K562 (cell line): ENCODE data around the gene TMEM61. TPM values are rescaled to one million over a fixed set of nuclear protein-coding genes. Genes with fewer than 3 reads are reported as not detected.
A peak's percentile ranks its signal among the peaks of the same experiment; 100 is the strongest.

Source experiments
- ATAC-seq: fragments of 200-7000 bp; cut with Tn5 transposase; 3 replicates; pipeline ENCODE4 v1.9.1; 2020; ENCODE audit warnings: moderate library complexity
- BruUV-seq: library from RNA; stranded (reverse); fragments of 400-500 nt; replicated peaks from 2 replicates; lab custom pipeline; 2021; lab: Mats Ljungman, UMichigan
- CTCF ChIA-PET: fragments of 300-600 bp; formaldehyde crosslinking; extraction: SDS; loops from one replicate; lab custom pipeline; 2021; ENCODE audit warnings: low intra/inter-chr PET ratio; lab: Yijun Ruan, JAX
- POLR2A ChIA-PET: fragments of 300-600, 350-650 bp; sonication (Branson Sonifier 250); formaldehyde crosslinking; extraction: SDS; loops from one replicate; lab custom pipeline; 2021; ENCODE audit warnings: antibody characterized with exemption, inconsistent platforms; lab: Yijun Ruan, JAX
- DNase-seq, 4 experiments: peaks; one replicate each; pipeline versions ENCODE4 v3.0.0 to v3.0.0-alpha.2; 2011 to 2018; ENCODE audit warnings: low spot score in 3 of 4, mixed read lengths in 3 of 4; ENCODE audit errors: extremely low read depth in 1 of 4
- FAIRE-seq: peaks from 2 replicates; lab custom pipeline; 2011; peaks lifted over from hg19 to GRCh38; lab: Jason Lieb, UNC
- H2AFZ ChIP-seq: 2 replicates; pipeline ENCODE4 v1.6.0; 2011; ENCODE audit warnings: low read depth, low read length, control low read depth, inconsistent platforms
- H3K27ac ChIP-seq: fragments of 200-600 bp; 3 replicates; pipeline ENCODE4 v1.8.0; 2011; ENCODE audit warnings: low read depth, mild to moderate bottlenecking, control low read depth, inconsistent platforms, low read length, moderate library complexity, mixed read lengths; ENCODE audit errors: extremely low read depth
- H3K27me3 ChIP-seq, 2 experiments: fragments of 300-600 bp in 1 of 2; 2 replicates in 1 of 2; 3 replicates in 1 of 2; pipeline versions ENCODE4 v1.6.0 to v1.8.0; 2011; ENCODE audit warnings: inconsistent platforms in 2 of 2, low read length in 2 of 2, mild to moderate bottlenecking in 1 of 2, mixed read lengths in 1 of 2, moderate library complexity in 1 of 2; ENCODE audit not compliant: control insufficient read depth in 2 of 2, insufficient read depth in 2 of 2
- H3K36me3 ChIP-seq: fragments of 300-600 bp; 3 replicates; pipeline ENCODE4 v1.8.0; 2011; ENCODE audit warnings: mild to moderate bottlenecking, low read length, inconsistent platforms; ENCODE audit not compliant: control insufficient read depth, insufficient read depth
- H3K4me1 ChIP-seq, 2 experiments: fragments of 200-600 bp in 1 of 2; replicated peaks in 1 of 2; 2 replicates in 1 of 2; 3 replicates in 1 of 2; pipeline versions ENCODE4 v1.5.1 to v1.8.0; 2011; ENCODE audit warnings: inconsistent platforms in 2 of 2, low read length in 2 of 2, mild to moderate bottlenecking in 1 of 2, mixed read lengths in 1 of 2, moderate library complexity in 1 of 2; ENCODE audit not compliant: control insufficient read depth in 2 of 2, insufficient read depth in 2 of 2
- H3K4me2 ChIP-seq: 2 replicates; pipeline ENCODE4 v1.6.1; 2011; ENCODE audit warnings: low read length, control low read depth, inconsistent platforms, mixed read lengths; ENCODE audit not compliant: insufficient read depth
- H3K4me3 ChIP-seq: fragments of 200-600 bp; sonication (generic), shearing (Covaris generic); 2 replicates; pipeline ENCODE4 v1.5.1; 2016; ENCODE audit warnings: control low read depth, inconsistent platforms
- H3K79me2 ChIP-seq: fragments of 200-600 bp; 3 replicates; pipeline ENCODE4 v1.8.0; 2011; ENCODE audit warnings: low read length, inconsistent platforms; ENCODE audit not compliant: control insufficient read depth, insufficient read depth
- H3K9ac ChIP-seq, 2 experiments: 2 replicates each; pipeline versions ENCODE4 v1.6.0 to v1.6.1; 2011; ENCODE audit warnings: low read depth in 2 of 2, low read length in 2 of 2, control low read depth in 1 of 2, inconsistent platforms in 1 of 2, mild to moderate bottlenecking in 1 of 2, mixed read lengths in 1 of 2; ENCODE audit not compliant: insufficient read depth in 1 of 2
- H3K9me1 ChIP-seq: one replicate; pipeline ENCODE4 v1.6.0; 2011; ENCODE audit warnings: inconsistent platforms, mild to moderate bottlenecking, low read length, moderate library complexity; ENCODE audit not compliant: control insufficient read depth, insufficient read depth
- H3K9me3 ChIP-seq: replicated peaks from 2 replicates; pipeline ENCODE4 v1.5.1; 2011; ENCODE audit warnings: low read depth, low read length, inconsistent platforms; ENCODE audit not compliant: control insufficient read depth, insufficient read depth
- H4K20me1 ChIP-seq: replicated peaks from 2 replicates; pipeline ENCODE4 v1.6.1; 2011; ENCODE audit warnings: low read length, inconsistent platforms, mixed read lengths; ENCODE audit not compliant: control insufficient read depth, insufficient read depth
- ASH1L ChIP-seq: fragments of 450-650 bp; IDR thresholded peaks from 2 replicates; pipeline ENCODE4 v1.6.1; 2018; ENCODE audit warnings: borderline replicate concordance, mild to moderate bottlenecking, low read depth; ENCODE audit not compliant: partially characterized antibody
- BCL6 ChIP-seq: fragments of 250-450 bp; sonication (Bioruptor Pico); IDR thresholded peaks from 2 replicates; pipeline ENCODE4 v1.4.0; 2020
- CEBPG ChIP-seq, 3 experiments: fragments of 200-800 bp in 1 of 3; sonication (Bioruptor generic) in 1 of 3; sonication (generic) in 1 of 3; formaldehyde crosslinking in 1 of 3; IDR thresholded peaks in 2 of 3; conservative IDR thresholded peaks in 1 of 3; 2 replicates each; pipeline versions ENCODE4 v1.6.1 to v1.8.0; 2016 to 2022; ENCODE audit warnings: missing compliant biosample characterization in 2 of 3, missing genetic modification characterization in 2 of 3, mild to moderate bottlenecking in 1 of 3, missing genetic modification reagents in 1 of 3
- CXXC5 ChIP-seq: fragments of 250-450 bp; sonication (Bioruptor Pico); IDR thresholded peaks from 2 replicates; pipeline ENCODE4 v1.8.0; 2022; ENCODE audit warnings: inconsistent platforms, mild to moderate bottlenecking, moderate library complexity
- FOXP4 ChIP-seq: sonication (generic); formaldehyde crosslinking; IDR thresholded peaks from 2 replicates; pipeline ENCODE4 v1.8.0; 2022; ENCODE audit warnings: mild to moderate bottlenecking, missing genetic modification reagents, borderline replicate concordance
- HMG20B ChIP-seq: fragments of 250-450 bp; sonication (Bioruptor Pico); IDR thresholded peaks from 2 replicates; pipeline ENCODE4 v1.5.0; 2021; ENCODE audit warnings: mild to moderate bottlenecking
- JUN ChIP-seq, 2 experiments: sonication (generic) in 1 of 2; formaldehyde crosslinking in 1 of 2; IDR thresholded peaks; 2 replicates each; pipeline versions ENCODE4 v1.6.1 to v1.8.0; 2012 to 2022; ENCODE audit warnings: borderline replicate concordance in 2 of 2, mild to moderate bottlenecking in 2 of 2, improper control_type of control experiment in 1 of 2, low read depth in 1 of 2, low read length in 1 of 2, missing genetic modification reagents in 1 of 2
- RAD21 ChIP-seq, 2 experiments: fragments of 250-450 bp in 1 of 2; fragments of 450-650 bp in 1 of 2; sonication (Bioruptor Pico) in 1 of 2; formaldehyde crosslinking in 1 of 2; IDR thresholded peaks in 1 of 2; conservative IDR thresholded peaks in 1 of 2; 2 replicates each; pipeline versions ENCODE4 v1.4.0 to v1.8.0; 2020 to 2022; ENCODE audit warnings: mild to moderate bottlenecking in 2 of 2, moderate library complexity in 1 of 2
- RFX1 ChIP-seq: fragments of 450-650 bp; IDR thresholded peaks from 2 replicates; pipeline ENCODE4 v1.6.1; 2016; ENCODE audit warnings: mild to moderate bottlenecking, moderate library complexity
- SNRNP70 ChIP-seq: fragments of 200-400 bp; formaldehyde crosslinking; optimal IDR thresholded peaks from 2 replicates; pipeline ENCODE3; 2017; ENCODE audit warnings: low read depth, low read length
- TFAP4 ChIP-seq: sonication (generic); formaldehyde crosslinking; IDR thresholded peaks from 2 replicates; pipeline ENCODE4 v1.8.0; 2022; ENCODE audit warnings: missing genetic modification reagents, mild to moderate bottlenecking, moderate library complexity, borderline replicate concordance
- ZBTB2 ChIP-seq: fragments of 450-650 bp; IDR thresholded peaks from 2 replicates; pipeline ENCODE4 v1.6.1; 2016; ENCODE audit warnings: antibody characterized with exemption
- ZNF12 ChIP-seq: sonication (generic); formaldehyde crosslinking; IDR thresholded peaks from 2 replicates; pipeline ENCODE4 v1.4.0; 2020; ENCODE audit warnings: mild to moderate bottlenecking, missing genetic modification reagents
- ZNF124 ChIP-seq: sonication (generic); formaldehyde crosslinking; IDR thresholded peaks from 2 replicates; pipeline ENCODE4 v1.8.1; 2022; ENCODE audit warnings: missing genetic modification reagents
- ZNF174 ChIP-seq: fragments of 250-450 bp; sonication (Bioruptor Pico); IDR thresholded peaks from 2 replicates; pipeline ENCODE4 v1.4.0; 2020; ENCODE audit warnings: mild to moderate bottlenecking
- ZNF41 ChIP-seq: fragments of 250-450 bp; sonication (Bioruptor Pico); conservative IDR thresholded peaks from 2 replicates; pipeline ENCODE4 v1.4.0; 2020; ENCODE audit warnings: mild to moderate bottlenecking
- ZNF583 ChIP-seq: fragments of 250-450 bp; sonication (Bioruptor Pico); IDR thresholded peaks from 2 replicates; pipeline ENCODE4 v1.4.0; 2020
- ZNF766 ChIP-seq: fragments of 200-800 bp; sonication (Bioruptor generic); conservative IDR thresholded peaks from 2 replicates; pipeline ENCODE4 v1.6.1; 2016; ENCODE audit warnings: missing genetic modification characterization, missing compliant biosample characterization
- WGBS: fragments of 100-300 bp; shearing (Covaris generic); methylation state at CpG from one replicate; pipeline ENCODE4 v1.1.6; 2016; ENCODE audit warnings: low coverage, mixed read lengths; ENCODE audit not compliant: insufficient coverage; ENCODE audit errors: missing lambda C conversion rate; 5-methylcytosine and 5-hydroxymethylcytosine counted together
- in situ Hi-C: fragments of 300-500 bp; cut with MboI; formaldehyde crosslinking; loops from 4 replicates; pipeline ENCODE4 v1.15.0; 2018; ENCODE audit warnings: inconsistent platforms, mixed read lengths
- intact Hi-C: fragments of 100-400 bp; cut with micrococcal nuclease; formaldehyde crosslinking; loops from 2 replicates; pipeline ENCODE4 v1.14.2; 2022
- polyA plus RNA-seq, 8 experiments: library from polyadenylated mRNA; depleted of rRNA in 4 of 8; stranded (reverse) in 5 of 8; unstranded in 3 of 8; fragments of >200 nt; fragmentation: Nextera tagmentation in 2 of 8; fragmentation: Illumina TruSeq in 1 of 8; extraction: Ambion mirVana in 2 of 8; extraction: Trizol in 1 of 8; gene quantifications; 2 replicates each; pipeline versions ENCODE4 v1.2.1 to v1.2.3, GENCODE V29; 2011 to 2014; ENCODE audit warnings: inconsistent platforms in 1 of 8, missing spikeins in 1 of 8
- total RNA-seq, 7 experiments: library from RNA; depleted of rRNA in 6 of 7; stranded (reverse); fragments of >200 nt in 6 of 7; fragmentation: Illumina TruSeq in 2 of 7; extraction: Trizol in 2 of 7; gene quantifications; 2 replicates each; pipeline versions ENCODE4 v1.2.1 to v1.2.3, GENCODE V29; 2011 to 2021; ENCODE audit warnings: low replicate concordance in 1 of 7

The TMEM61 gene
- total and polyA plus RNA-seq, 9 of the 15 experiments (the other 6 are each of a cell fraction or from before 2014, with no cell fraction given) = not detected

GRCh38 chr1:54951810-54952226 is 28.6 kb upstream of the TMEM61 start:
- H3K36me3 ChIP-seq = no peaks in the 10 kb centered on the region
- H3K4me1 ChIP-seq = peaks cover 4 to 7% of the 10 kb centered on the region in 2 experiments; a peak in 4 of 5 replicates
- no peak overlapping the region for H3K4me2 ChIP-seq
- H3K4me3 ChIP-seq = no peak overlapping the region
- H3K9me3 ChIP-seq = no peaks in the 10 kb centered on the region; the same call in 1 of the 2 replicates
- ATAC-seq = no peak
- in situ Hi-C loops (loop anchor here (5.0 kb wide), 1 partner anchor 40 kb away; no protein-coding TSS in a partner anchor), intact Hi-C loops (loop anchor here (5.0 to 10.0 kb wide), 2 partner anchors 330 to 383 kb away; no protein-coding TSS in a partner anchor)
- no peak overlapping the region for H3K9ac ChIP-seq
- H2AFZ ChIP-seq = peak overlapping the region; percentile 79
- no peaks in the 10 kb centered on the region for H3K9me1 ChIP-seq
- CTCF ChIA-PET = interaction anchor here (1.1 kb wide), 1 partner anchor 71 kb away, joined by 4 read pairs; no protein-coding TSS in a partner anchor
- no peak overlapping the region for H3K27ac ChIP-seq
- 18% methylated on average over 4 of the region's 4 CpGs for WGBS
- H3K27me3 ChIP-seq = peaks cover 0 to 2% of the 10 kb centered on the region in 2 experiments; a peak in 3 of 5 replicates
- no peak for DNase-seq
- no peak for FAIRE-seq
- H4K20me1 ChIP-seq = no peaks in the 10 kb centered on the region
- POLR2A ChIA-PET = no interaction called here
- no TSS peak for BruUV-seq
- H3K79me2 ChIP-seq = no peaks in the 10 kb centered on the region
- TF ChIP-seq FOXP4 (CRISPR knock-in tag) (no peak), ZNF583 (CRISPR knock-in tag) (peak; percentile 55; the same call in 1 of the 2 replicates), BCL6 (0 out of 2 replicates have a peak, but pooled peaks have one; percentile 55), CXXC5 (CRISPR knock-in tag) (peak; percentile 54), CEBPG (CRISPR knock-in tag; IDR thresholded peaks at IDR 0.05) (no peak), CEBPG (tag; conservative IDR thresholded peaks at IDR 0.05 in 1 of 2, IDR thresholded peaks at IDR 0.05 in 1 of 2) (no peak), RAD21 (CRISPR knock-in tag; conservative IDR thresholded peaks at IDR 0.05 in 1 of 2, IDR thresholded peaks at IDR 0.05 in 1 of 2) (no peak), ZNF12 (CRISPR knock-in tag) (no peak), ZNF124 (no peak), ZBTB2 (no peak), TFAP4 (CRISPR knock-in tag) (no peak), RFX1 (no peak), SNRNP70 (no peak), ZNF41 (CRISPR knock-in tag) (peak; percentile 31; the same call in 1 of the 2 replicates), HMG20B (CRISPR knock-in tag) (no peak), ASH1L (no peak), ZNF766 (CRISPR knock-in tag) (0 out of 2 replicates have a peak, but pooled peaks have one; percentile 33), ZNF174 (no peak), JUN (IDR thresholded peaks at IDR 0.05; ENCODE audit: borderline replicate concordance, low read depth, low read length) (no peak), JUN (CRISPR knock-in tag; IDR thresholded peaks at IDR 0.05; ENCODE audit: borderline replicate concordance) (no peak)
